ENCODE measurements around the gene UBAP1. TPM values are rescaled to one million over a fixed set of nuclear protein-coding genes. Genes with fewer than 3 reads are reported as not detected.
A peak's percentile ranks its signal among the peaks of the same experiment; 100 is the strongest.

Gene UBAP1
- total RNA-seq, 4 donors from 2014 or later = 35.8 to 63.4 (median 55.1) TPM

DNA sequence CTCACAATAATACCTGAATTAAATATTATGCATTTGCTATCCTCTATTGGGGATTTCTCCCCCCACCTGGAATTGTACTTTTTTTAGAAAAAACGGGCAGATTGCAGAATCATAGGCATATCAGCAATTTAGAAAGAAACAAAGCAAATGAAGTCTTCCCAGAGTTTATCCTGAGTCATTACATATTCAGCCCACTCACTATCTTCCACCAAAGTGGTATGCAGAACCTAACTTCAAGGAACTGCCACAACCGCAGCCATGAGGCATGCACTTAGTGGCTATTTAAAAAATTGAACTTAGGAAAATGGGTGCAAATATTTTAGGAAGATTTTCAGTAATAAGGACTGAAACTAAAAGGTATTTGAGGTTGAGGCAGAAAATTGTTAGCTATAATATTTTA, 48.6 kb downstream of the UBAP1 start:
- no peak for TF ChIP-seq POLR2A (IDR thresholded peaks at IDR 0.05)
- TF ChIP-seq, protein P1, sequence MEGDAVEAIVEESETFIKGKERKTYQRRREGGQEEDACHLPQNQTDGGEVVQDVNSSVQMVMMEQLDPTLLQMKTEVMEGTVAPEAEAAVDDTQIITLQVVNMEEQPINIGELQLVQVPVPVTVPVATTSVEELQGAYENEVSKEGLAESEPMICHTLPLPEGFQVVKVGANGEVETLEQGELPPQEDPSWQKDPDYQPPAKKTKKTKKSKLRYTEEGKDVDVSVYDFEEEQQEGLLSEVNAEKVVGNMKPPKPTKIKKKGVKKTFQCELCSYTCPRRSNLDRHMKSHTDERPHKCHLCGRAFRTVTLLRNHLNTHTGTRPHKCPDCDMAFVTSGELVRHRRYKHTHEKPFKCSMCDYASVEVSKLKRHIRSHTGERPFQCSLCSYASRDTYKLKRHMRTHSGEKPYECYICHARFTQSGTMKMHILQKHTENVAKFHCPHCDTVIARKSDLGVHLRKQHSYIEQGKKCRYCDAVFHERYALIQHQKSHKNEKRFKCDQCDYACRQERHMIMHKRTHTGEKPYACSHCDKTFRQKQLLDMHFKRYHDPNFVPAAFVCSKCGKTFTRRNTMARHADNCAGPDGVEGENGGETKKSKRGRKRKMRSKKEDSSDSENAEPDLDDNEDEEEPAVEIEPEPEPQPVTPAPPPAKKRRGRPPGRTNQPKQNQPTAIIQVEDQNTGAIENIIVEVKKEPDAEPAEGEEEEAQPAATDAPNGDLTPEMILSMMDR (IDR thresholded peaks at IDR 0.05) = no peak
- peaks cover 0 to 9% (median 0%) of the 10 kb centered on the region in 3 donors for H3K4me1 ChIP-seq
- no peak for DNase-seq
- no peaks in the 10 kb centered on the region for H3K27me3 ChIP-seq
- WGBS, 2 donors = 91 to 93% methylated on average over 2 of the region's 2 CpGs
- peaks cover 0 to 55% (median 3%) of the 10 kb centered on the region in 3 donors for H3K36me3 ChIP-seq
- intact Hi-C loops (cut with DNase I) = no loop called here
- no peak overlapping the region for H3K27ac ChIP-seq
- H3K4me3 ChIP-seq = no peak overlapping the region
- H3K9me3 ChIP-seq = no peaks in the 10 kb centered on the region

DNA sequence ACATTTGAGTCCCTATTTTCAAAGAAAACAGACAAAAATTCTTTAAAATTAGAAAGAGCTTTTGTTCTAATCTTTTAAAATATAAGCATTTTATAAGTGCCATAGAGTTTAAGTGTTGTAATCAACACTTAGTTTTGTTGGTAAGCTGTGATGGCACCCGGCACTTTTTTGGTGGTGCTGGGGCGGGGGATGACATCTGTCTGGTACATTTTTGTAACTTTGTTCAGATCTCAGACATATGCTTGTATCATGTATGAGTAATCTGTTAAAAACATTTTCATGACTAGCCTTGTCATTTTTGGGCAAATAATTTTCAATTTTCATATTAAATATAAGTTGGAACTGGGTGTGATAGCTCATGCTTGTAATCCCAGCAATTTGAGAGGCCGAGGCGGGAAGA, 51.7 kb downstream of the UBAP1 start:
- no peak for DNase-seq
- 67 to 91% methylated on average over 4 of the region's 4 CpGs for WGBS, 2 donors
- Histone ChIP-seq H3K4me1 (peaks cover 0 to 25% (median 0%) of the 10 kb centered on the region in 3 donors), H3K4me3 (no peak overlapping the region), H3K27me3 (no peaks in the 10 kb centered on the region), H3K36me3 (peaks cover 0 to 51% (median 6%) of the 10 kb centered on the region in 3 donors), H3K9me3 (no peaks in the 10 kb centered on the region), H3K27ac (no peak overlapping the region)
- intact Hi-C loops (cut with DNase I) = no loop called here
- no peak for TF ChIP-seq POLR2A (IDR thresholded peaks at IDR 0.05)
- TF ChIP-seq, protein P1 (IDR thresholded peaks at IDR 0.05) = no peak

DNA sequence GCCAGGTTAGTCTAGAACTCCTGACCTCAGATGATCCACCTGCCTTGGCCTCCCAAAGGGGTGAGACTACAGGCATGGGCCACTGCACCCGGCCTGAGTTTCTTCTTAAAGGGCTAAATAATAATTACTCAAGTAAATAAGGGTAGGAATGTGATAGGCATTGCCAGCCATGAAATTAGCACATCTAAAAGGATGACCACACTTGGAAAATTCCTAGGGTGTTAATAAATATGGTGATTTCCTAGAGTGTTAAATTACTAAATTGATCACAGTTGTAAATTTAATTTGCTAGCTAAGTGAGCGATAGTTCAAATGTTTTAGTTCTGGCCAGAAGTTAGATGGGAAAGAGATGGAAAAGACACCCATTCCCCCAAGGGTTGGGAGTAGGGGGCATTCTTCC, 53.4 kb downstream of the UBAP1 start:
- Histone ChIP-seq H3K36me3 (peaks cover 0 to 67% (median 16%) of the 10 kb centered on the region in 3 donors), H3K27me3 (no peaks in the 10 kb centered on the region), H3K4me3 (no peak overlapping the region), H3K9me3 (no peaks in the 10 kb centered on the region), H3K27ac (peak overlapping the region in 1 of 4 donors; percentile 55), H3K4me1 (peaks cover 0 to 25% (median 0%) of the 10 kb centered on the region in 3 donors)
- TF ChIP-seq POLR2A (IDR thresholded peaks at IDR 0.05) = no peak
- TF ChIP-seq, protein P1 (IDR thresholded peaks at IDR 0.05) = no peak
- intact Hi-C loops (cut with DNase I) = no loop called here
- 97 to 100% methylated on average over 2 of the region's 2 CpGs for WGBS, 2 donors
- no peak for DNase-seq

DNA sequence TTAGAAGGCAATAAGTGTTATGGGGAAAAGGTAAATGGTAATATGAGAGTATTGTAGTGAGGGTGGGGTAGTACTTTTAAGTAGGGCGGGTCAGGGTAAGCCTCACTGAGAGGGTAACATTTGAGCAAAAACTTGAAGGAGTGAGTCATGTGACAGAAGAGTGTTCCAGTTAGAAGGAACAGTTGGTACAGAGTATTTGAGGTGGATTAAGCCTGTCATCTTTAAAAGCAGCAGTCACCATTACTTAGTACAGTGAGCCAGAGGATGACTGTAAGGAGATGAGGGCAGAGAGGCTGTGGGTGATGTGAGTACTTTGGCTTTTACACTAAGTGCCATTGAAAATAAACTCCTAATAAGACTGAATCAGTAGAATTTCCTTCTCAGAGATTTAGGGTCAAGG, 54.8 kb downstream of the UBAP1 start:
- WGBS, 2 donors = 67 to 79% methylated on average over 1 of the region's 1 CpG
- intact Hi-C loops (cut with DNase I) = no loop called here
- TF ChIP-seq POLR2A (IDR thresholded peaks at IDR 0.05) = no peak
- TF ChIP-seq, protein P1 (IDR thresholded peaks at IDR 0.05) = no peak
- H3K4me1 ChIP-seq = peaks cover 0 to 25% (median 0%) of the 10 kb centered on the region in 3 donors
- no peaks in the 10 kb centered on the region for H3K9me3 ChIP-seq
- no peak for DNase-seq
- H3K27me3 ChIP-seq = no peaks in the 10 kb centered on the region
- no peak overlapping the region for H3K4me3 ChIP-seq
- H3K27ac ChIP-seq = peak overlapping the region in 3 of 4 donors; percentile 26 to 55 (median 53)
- H3K36me3 ChIP-seq = peaks cover 0 to 72% (median 16%) of the 10 kb centered on the region in 3 donors

DNA sequence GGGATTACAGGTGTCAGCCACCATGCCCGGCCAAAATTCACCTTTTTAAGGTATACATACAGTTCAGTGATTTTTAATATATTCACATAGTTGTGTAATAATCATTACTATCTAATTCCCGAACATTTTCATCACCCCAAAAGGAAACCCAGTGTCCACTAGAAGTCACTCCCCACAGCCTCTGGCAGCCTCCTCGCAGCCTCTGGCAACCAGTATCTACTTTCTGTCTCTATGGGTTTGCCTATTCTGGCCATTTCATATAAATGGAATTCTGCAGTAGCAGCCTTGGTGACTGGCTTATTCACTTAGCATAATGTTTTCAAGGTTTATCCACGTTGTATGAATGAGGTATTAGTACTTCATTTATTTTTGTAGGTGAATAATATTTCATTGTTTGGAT, 59.0 kb downstream of the UBAP1 start:
- H3K4me1 ChIP-seq = peaks cover 0 to 33% (median 0%) of the 10 kb centered on the region in 3 donors
- WGBS, 2 donors = 84 to 85% methylated on average over 4 of the region's 4 CpGs
- intact Hi-C loops (cut with DNase I) = no loop called here
- no peaks in the 10 kb centered on the region for H3K9me3 ChIP-seq
- H3K27ac ChIP-seq = no peak overlapping the region
- H3K36me3 ChIP-seq = peaks cover 6 to 81% (median 30%) of the 10 kb centered on the region in 3 donors
- TF ChIP-seq, protein P1 (IDR thresholded peaks at IDR 0.05) = no peak
- TF ChIP-seq POLR2A (IDR thresholded peaks at IDR 0.05) = no peak
- no peak for DNase-seq
- no peak overlapping the region for H3K4me3 ChIP-seq
- H3K27me3 ChIP-seq = no peaks in the 10 kb centered on the region
